ENCODE measurements around the gene AKAP7. TPM values are rescaled to one million over a fixed set of nuclear protein-coding genes. Genes with fewer than 3 reads are reported as not detected.
"Not testable (repeated sequence)": the region's sequence is repeated elsewhere in the genome, so short reads cannot be mapped to it uniquely, and the experiment has no call there.

The AKAP7 gene
- total and polyA plus RNA-seq, 2 donors (not counting 1 experiment from before 2014, with no cell fraction given) = 6.3 to 10.8 TPM

GRCh38 chr6:131258816-131259476 lies 123.7 kb downstream of the AKAP7 start:
- no peaks in the 10 kb centered on the region for H3K4me1 Mint-ChIP-seq
- H3K9me3 ChIP-seq (ENCODE audit: control extremely low read depth in 1 of 3, control insufficient read depth in 2 of 3, insufficient read depth in 1 of 3, low read length in 2 of 3) = peaks cover 0 to 4% (median 0%) of the 10 kb centered on the region in 3 donors
- no peak overlapping the region for H3K4me2 ChIP-seq (replicated peaks; ENCODE audit: low read depth, low read length, poor library complexity, severe bottlenecking)
- no peak for TF ChIP-seq EZH2 (IDR thresholded peaks at IDR 0.05; ENCODE audit: borderline replicate concordance, insufficient read depth, low read depth, low read length, poor library complexity, severe bottlenecking)
- TF ChIP-seq, protein P1, sequence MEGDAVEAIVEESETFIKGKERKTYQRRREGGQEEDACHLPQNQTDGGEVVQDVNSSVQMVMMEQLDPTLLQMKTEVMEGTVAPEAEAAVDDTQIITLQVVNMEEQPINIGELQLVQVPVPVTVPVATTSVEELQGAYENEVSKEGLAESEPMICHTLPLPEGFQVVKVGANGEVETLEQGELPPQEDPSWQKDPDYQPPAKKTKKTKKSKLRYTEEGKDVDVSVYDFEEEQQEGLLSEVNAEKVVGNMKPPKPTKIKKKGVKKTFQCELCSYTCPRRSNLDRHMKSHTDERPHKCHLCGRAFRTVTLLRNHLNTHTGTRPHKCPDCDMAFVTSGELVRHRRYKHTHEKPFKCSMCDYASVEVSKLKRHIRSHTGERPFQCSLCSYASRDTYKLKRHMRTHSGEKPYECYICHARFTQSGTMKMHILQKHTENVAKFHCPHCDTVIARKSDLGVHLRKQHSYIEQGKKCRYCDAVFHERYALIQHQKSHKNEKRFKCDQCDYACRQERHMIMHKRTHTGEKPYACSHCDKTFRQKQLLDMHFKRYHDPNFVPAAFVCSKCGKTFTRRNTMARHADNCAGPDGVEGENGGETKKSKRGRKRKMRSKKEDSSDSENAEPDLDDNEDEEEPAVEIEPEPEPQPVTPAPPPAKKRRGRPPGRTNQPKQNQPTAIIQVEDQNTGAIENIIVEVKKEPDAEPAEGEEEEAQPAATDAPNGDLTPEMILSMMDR (IDR thresholded peaks at IDR 0.05) = no peak
- H3K36me3 ChIP-seq (replicated peaks in 1 of 2; ENCODE audit: control extremely low read depth in 1 of 2, control insufficient read depth in 1 of 2, extremely low read depth in 1 of 2, insufficient read depth in 2 of 2, low read length in 1 of 2) = no peaks in the 10 kb centered on the region
- no peak overlapping the region for H3K27ac Mint-ChIP-seq
- H3K9ac ChIP-seq (ENCODE audit: low read length) = no peak overlapping the region
- no peaks in the 10 kb centered on the region for H3K4me1 ChIP-seq (ENCODE audit: control insufficient read depth in 2 of 2, insufficient read depth in 2 of 2, low read length in 2 of 2)
- H3K79me2 ChIP-seq (ENCODE audit: control insufficient read depth, insufficient read depth, low read length) = no peaks in the 10 kb centered on the region
- WGBS (ENCODE audit: insufficient coverage) = 87% methylated on average over 4 of the region's 4 CpGs
- H3K4me3 ChIP-seq (ENCODE audit: control extremely low read depth in 1 of 5, extremely low read depth in 1 of 5, insufficient read depth in 1 of 5, low read depth in 2 of 5, low read length in 4 of 5) = no peak overlapping the region
- no peak for ATAC-seq (ENCODE audit: low read depth)
- POLR2A ChIA-PET = no interaction called here
- H3K27me3 ChIP-seq (replicated peaks in 1 of 4; ENCODE audit: control extremely low read depth in 1 of 4, control insufficient read depth in 3 of 4, insufficient read depth in 4 of 4, low read length in 3 of 4) = no peaks in the 10 kb centered on the region
- H3K9me3 Mint-ChIP-seq (ENCODE audit: insufficient read depth) = peaks cover 2% of the 10 kb centered on the region
- H3K27me3 Mint-ChIP-seq = no peaks in the 10 kb centered on the region
- no peak overlapping the region for H3K4me3 Mint-ChIP-seq
- intact Hi-C loops (cut with micrococcal nuclease) = no loop called here
- DNase-seq = no peak
- H3K27ac ChIP-seq (ENCODE audit: low read length in 2 of 2) = no peak overlapping the region
- H4K20me1 ChIP-seq (ENCODE audit: control insufficient read depth, insufficient read depth, low read length, poor library complexity, severe bottlenecking) = no peaks in the 10 kb centered on the region
- no peak overlapping the region for H2AFZ ChIP-seq (ENCODE audit: insufficient read depth, low read depth, low read length, poor library complexity, severe bottlenecking)
- CTCF ChIA-PET = no interaction called here

GRCh38 chr6:131260960-131261359 lies 125.7 kb downstream of the AKAP7 start:
- H3K36me3 ChIP-seq (replicated peaks in 1 of 2; ENCODE audit: control extremely low read depth in 1 of 2, control insufficient read depth in 1 of 2, extremely low read depth in 1 of 2, insufficient read depth in 2 of 2, low read length in 1 of 2); H3K4me3 Mint-ChIP-seq; ATAC-seq (ENCODE audit: low read depth); H3K9ac ChIP-seq (ENCODE audit: low read length); H3K27ac Mint-ChIP-seq; H3K4me1 ChIP-seq (ENCODE audit: control insufficient read depth in 2 of 2, insufficient read depth in 2 of 2, low read length in 2 of 2); H3K4me1 Mint-ChIP-seq; POLR2A ChIA-PET; H3K79me2 ChIP-seq (ENCODE audit: control insufficient read depth, insufficient read depth, low read length); H3K9me3 Mint-ChIP-seq (ENCODE audit: insufficient read depth); H3K4me2 ChIP-seq (replicated peaks; ENCODE audit: low read depth, low read length, poor library complexity, severe bottlenecking); DNase-seq; H2AFZ ChIP-seq (ENCODE audit: insufficient read depth, low read depth, low read length, poor library complexity, severe bottlenecking); H3K27me3 ChIP-seq (replicated peaks in 1 of 4; ENCODE audit: control extremely low read depth in 1 of 4, control insufficient read depth in 3 of 4, insufficient read depth in 4 of 4, low read length in 3 of 4); intact Hi-C loops (cut with micrococcal nuclease); H3K27ac ChIP-seq (ENCODE audit: low read length in 2 of 2); H4K20me1 ChIP-seq (ENCODE audit: control insufficient read depth, insufficient read depth, low read length, poor library complexity, severe bottlenecking); H3K27me3 Mint-ChIP-seq; H3K4me3 ChIP-seq (ENCODE audit: control extremely low read depth in 1 of 5, extremely low read depth in 1 of 5, insufficient read depth in 1 of 5, low read depth in 2 of 5, low read length in 4 of 5); H3K9me3 ChIP-seq (ENCODE audit: control extremely low read depth in 1 of 3, control insufficient read depth in 2 of 3, insufficient read depth in 1 of 3, low read length in 2 of 3): not testable (repeated sequence)
- no CpG with 5 or more reads among the region's 6 CpGs for WGBS (ENCODE audit: insufficient coverage)
- CTCF ChIA-PET = interaction anchor here (0.6 to 1.5 kb wide), 3 partner anchors 16 to 122 kb away, joined by 3 to 4 read pairs (median 3); no protein-coding TSS in a partner anchor

Measured in B cell (primary cell).